Colonic mucosa (tissue), 4 donors: ENCODE measurements around the gene NIPAL4. TPM values are rescaled to one million over a fixed set of nuclear protein-coding genes. Genes with fewer than 3 reads are reported as not detected.
A peak's percentile ranks its signal among the peaks of the same experiment; 100 is the strongest.

Experiments used
- DNase-seq: peaks from one replicate; pipeline ENCODE4 v3.0.0-alpha.2; 2020
- H3K27ac ChIP-seq: fragments of 200-600 bp; one replicate; pipeline ENCODE4 v1.8.0; 2021
- H3K27me3 ChIP-seq: fragments of 200-600 bp; one replicate; pipeline ENCODE4 v1.8.0; 2021
- H3K36me3 ChIP-seq: fragments of 200-600 bp; one replicate; pipeline ENCODE4 v1.8.0; 2021
- H3K4me1 ChIP-seq: fragments of 200-600 bp; one replicate; pipeline ENCODE4 v1.8.0; 2021; ENCODE audit warnings: mild to moderate bottlenecking
- H3K4me3 ChIP-seq: fragments of 200-600 bp; one replicate; pipeline ENCODE4 v1.8.0; 2021
- H3K9ac ChIP-seq, 2 donors: one replicate each; pipeline ENCODE4 v1.7.0; 2013; ENCODE audit warnings: control low read depth in 2 of 2, low read depth in 2 of 2, low read length in 2 of 2
- H3K9me3 ChIP-seq: fragments of 200-600 bp; one replicate; pipeline ENCODE4 v1.8.0; 2021
- intact Hi-C: fragments of 100-400 bp; cut with DNase I; formaldehyde crosslinking; loops from one replicate; pipeline ENCODE4 v1.14.1; 2022
- total RNA-seq, 2 donors: library from RNA; stranded (reverse); fragmentation: NEBNext Ultra II Directional in 1 of 2; extraction: Animal tissue kit (Norgen Biotek cat#: 25700) in 1 of 2; gene quantifications; one replicate each; pipeline ENCODE4 v1.2.1, GENCODE V29; 2021
- TF ChIP-seq, protein P1 (sequence below): fragments of 200-600 bp; IDR thresholded peaks from one replicate; pipeline ENCODE4 v1.8.0; 2022; ENCODE audit warnings: antibody characterized with exemption, mild to moderate bottlenecking
- donor health status: healthy.
- donor health status: DM: no; HTN: no; CAD: no.
- donor health status: DM: no; HTN: no; CAD: no.

The NIPAL4 gene
- total RNA-seq, 2 donors from 2014 or later = 1.4 TPM; not detected in 1

DNA sequence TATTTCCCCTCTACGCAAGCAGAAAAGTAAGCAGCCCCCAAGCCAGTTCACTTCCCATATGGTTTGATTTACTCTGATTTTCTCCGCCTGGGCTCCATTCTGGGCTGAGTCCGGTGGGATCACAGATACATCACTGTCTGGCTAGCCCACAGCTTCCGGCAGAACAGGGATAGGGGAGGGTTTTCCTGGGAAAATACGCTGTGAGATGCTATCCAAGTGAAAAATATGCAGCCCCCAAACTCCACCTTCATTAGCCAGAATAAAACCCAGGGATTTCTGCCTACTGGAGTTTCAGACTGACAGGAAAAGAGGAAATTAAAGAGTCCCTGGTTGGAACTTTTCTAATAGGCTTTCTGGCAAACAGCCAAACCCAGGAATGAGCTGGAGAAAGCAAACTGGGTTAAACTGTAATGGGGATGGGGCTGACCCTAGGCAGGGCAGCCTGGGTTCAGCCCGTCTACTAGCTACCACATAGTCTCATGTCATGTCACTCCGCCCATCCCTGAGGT is 16.9 kb upstream of the NIPAL4 start:
- DNase-seq = no peak
- H3K4me1 ChIP-seq = no peaks in the 10 kb centered on the region
- intact Hi-C loops = no loop called here
- H3K9ac ChIP-seq = no peak overlapping the region
- H3K27me3 ChIP-seq = no peaks in the 10 kb centered on the region
- no peaks in the 10 kb centered on the region for H3K9me3 ChIP-seq
- TF ChIP-seq, protein P1, sequence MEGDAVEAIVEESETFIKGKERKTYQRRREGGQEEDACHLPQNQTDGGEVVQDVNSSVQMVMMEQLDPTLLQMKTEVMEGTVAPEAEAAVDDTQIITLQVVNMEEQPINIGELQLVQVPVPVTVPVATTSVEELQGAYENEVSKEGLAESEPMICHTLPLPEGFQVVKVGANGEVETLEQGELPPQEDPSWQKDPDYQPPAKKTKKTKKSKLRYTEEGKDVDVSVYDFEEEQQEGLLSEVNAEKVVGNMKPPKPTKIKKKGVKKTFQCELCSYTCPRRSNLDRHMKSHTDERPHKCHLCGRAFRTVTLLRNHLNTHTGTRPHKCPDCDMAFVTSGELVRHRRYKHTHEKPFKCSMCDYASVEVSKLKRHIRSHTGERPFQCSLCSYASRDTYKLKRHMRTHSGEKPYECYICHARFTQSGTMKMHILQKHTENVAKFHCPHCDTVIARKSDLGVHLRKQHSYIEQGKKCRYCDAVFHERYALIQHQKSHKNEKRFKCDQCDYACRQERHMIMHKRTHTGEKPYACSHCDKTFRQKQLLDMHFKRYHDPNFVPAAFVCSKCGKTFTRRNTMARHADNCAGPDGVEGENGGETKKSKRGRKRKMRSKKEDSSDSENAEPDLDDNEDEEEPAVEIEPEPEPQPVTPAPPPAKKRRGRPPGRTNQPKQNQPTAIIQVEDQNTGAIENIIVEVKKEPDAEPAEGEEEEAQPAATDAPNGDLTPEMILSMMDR = no peak
- no peak overlapping the region for H3K4me3 ChIP-seq
- H3K27ac ChIP-seq = no peak overlapping the region
- no peaks in the 10 kb centered on the region for H3K36me3 ChIP-seq

DNA sequence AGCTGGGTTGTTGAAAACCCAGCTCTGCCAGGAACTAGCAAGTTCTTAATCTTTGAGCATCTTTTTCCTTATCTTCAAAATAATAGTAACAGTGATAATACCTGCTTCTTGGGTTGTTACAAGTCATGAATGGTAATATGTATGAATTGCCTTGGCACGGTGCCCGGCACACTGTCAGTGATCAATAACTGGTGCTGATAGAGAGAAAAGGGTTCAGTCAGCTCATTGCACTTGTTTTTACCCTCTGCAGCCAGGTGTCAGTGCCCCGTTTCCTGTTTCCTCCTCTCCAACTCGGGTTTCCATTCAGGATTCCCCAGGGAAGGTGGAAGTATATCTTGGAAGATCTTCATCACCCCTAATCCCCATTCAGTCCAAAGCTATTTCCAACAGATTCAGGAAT is 15.8 kb upstream of the NIPAL4 start:
- Histone ChIP-seq H3K36me3 (no peaks in the 10 kb centered on the region), H3K9me3 (no peaks in the 10 kb centered on the region), H3K4me1 (no peaks in the 10 kb centered on the region), H3K27ac (no peak overlapping the region), H3K27me3 (no peaks in the 10 kb centered on the region), H3K4me3 (no peak overlapping the region), H3K9ac (no peak overlapping the region)
- intact Hi-C loops = no loop called here
- no peak for DNase-seq
- TF ChIP-seq, protein P1 = no peak

DNA sequence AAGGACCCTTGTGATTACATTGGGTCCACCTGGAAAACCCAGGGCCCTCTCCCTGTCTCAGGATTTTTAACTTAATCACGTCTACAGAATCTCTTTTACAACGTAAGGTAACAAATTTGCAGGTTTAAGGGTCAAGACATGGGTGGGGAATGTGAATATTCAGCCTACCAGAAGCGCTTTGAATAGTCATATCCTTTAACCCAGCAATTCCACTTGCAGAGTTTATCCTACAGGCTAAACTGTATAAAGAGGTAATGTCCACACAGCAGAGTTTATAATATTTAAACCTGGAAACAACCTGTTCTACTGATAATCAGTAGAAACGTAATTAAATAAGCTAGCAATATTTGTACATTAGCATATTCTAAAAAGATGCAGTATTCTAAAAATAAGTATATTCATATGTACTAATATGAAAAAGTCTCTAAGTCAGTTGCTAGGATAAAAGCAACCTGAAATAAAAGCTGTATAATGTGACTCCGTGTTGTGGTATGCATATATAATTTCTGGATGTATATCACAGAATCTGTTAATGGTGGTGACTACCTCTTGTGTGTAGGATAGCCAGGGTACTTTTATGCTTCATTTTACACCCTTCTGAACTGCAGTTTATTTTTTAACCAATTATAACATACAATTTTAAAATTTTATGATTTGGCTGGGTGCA is 14.1 kb upstream of the NIPAL4 start:
- no peaks in the 10 kb centered on the region for H3K27me3 ChIP-seq
- H3K36me3 ChIP-seq = no peaks in the 10 kb centered on the region
- TF ChIP-seq, protein P1 = no peak
- H3K27ac ChIP-seq = no peak overlapping the region
- no peak for DNase-seq
- no peak overlapping the region for H3K9ac ChIP-seq
- H3K4me3 ChIP-seq = no peak overlapping the region
- intact Hi-C loops = no loop called here
- H3K4me1 ChIP-seq = no peaks in the 10 kb centered on the region
- H3K9me3 ChIP-seq = no peaks in the 10 kb centered on the region

DNA sequence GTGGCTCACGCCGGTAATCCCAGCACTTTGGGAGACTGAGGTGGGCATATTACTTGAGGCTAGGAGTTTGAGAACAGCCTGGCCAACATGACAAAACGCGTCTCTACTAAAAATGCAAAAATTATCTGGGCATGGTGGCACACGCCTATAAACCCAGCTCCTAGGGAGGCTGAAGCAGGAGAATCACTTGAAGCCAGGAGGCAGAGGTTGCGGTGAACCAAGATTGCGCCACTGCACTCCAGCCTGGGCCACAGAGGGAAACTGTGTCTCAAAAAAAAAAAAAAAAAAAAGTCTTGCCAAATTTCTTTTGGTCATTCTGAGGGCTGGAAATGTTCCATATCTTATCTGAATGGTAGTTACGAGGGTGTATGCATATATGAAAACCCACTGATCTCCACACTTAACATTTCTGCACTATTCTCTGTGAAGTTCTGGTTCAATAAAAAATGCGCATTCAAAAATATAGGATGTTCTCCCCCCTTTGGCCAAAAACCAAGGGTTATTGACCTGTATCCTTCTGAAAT is 13.5 kb upstream of the NIPAL4 start:
- Histone ChIP-seq H3K4me1 (no peaks in the 10 kb centered on the region), H3K27ac (no peak overlapping the region), H3K36me3 (no peaks in the 10 kb centered on the region), H3K9me3 (no peaks in the 10 kb centered on the region), H3K27me3 (no peaks in the 10 kb centered on the region), H3K4me3 (no peak overlapping the region), H3K9ac (no peak overlapping the region)
- TF ChIP-seq, protein P1 = no peak
- intact Hi-C loops = no loop called here
- DNase-seq = no peak

DNA sequence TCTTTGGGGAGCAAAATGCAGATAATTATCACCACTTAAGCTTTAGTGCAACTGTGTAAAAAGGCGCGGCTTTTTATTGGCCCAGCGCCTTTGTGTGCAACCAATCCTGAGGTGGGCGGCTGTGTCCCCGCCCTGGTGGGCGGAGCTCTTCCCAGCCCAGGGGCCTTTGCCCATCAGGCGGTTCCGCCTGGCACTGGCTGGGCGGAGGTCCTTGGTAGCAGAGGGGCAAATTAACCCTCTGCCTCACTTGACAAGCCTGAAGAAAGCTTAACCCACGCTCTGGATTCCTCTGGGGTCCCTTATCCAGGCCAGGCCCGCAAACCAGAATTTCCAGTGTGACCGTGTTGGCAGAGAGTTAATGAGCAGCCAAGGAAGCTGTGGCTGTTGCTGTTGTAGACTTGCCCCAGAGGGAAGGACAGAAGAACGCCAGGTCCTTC is 12.8 kb upstream of the NIPAL4 start:
- Histone ChIP-seq H3K36me3 (no peaks in the 10 kb centered on the region), H3K4me1 (no peaks in the 10 kb centered on the region), H3K9ac (peak overlapping the region; percentile 1 to 55), H3K9me3 (no peaks in the 10 kb centered on the region), H3K4me3 (no peak overlapping the region), H3K27me3 (no peaks in the 10 kb centered on the region), H3K27ac (no peak overlapping the region)
- TF ChIP-seq, protein P1 = no peak
- intact Hi-C loops = no loop called here
- DNase-seq = peak; percentile 74
